ENCODE results near the gene CERS6. TPM values are rescaled to one million over a fixed set of nuclear protein-coding genes. Genes with fewer than 3 reads are reported as not detected.
A peak's percentile ranks its signal among the peaks of the same experiment; 100 is the strongest.

The CERS6 gene
- total and polyA plus RNA-seq, 2 experiments from 2014 or later: 8.3 to 16.0 TPM

DNA sequence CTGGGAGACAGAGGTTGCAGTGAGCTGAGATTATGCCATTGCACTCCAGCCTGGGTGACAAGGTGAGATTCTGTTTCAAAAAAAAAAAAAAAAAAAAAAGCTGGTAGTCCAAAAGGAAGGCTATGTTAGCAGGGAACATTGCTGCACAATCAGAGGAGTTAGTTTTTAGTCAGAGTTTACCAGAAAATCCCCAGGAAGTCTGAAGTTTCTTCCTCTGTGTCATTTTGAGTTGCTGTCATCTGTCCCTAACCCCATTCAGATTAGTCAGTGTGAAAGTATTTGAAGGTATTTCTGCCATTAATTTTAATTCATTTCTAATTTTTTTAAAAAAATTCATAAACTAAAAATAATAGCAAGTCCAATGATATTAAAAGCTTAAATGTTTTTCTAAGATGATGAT is 33.5 kb upstream of the CERS6 start:
- H3K27ac ChIP-seq: no peak overlapping the region
- no peak overlapping the region for H2AFZ ChIP-seq
- no peaks in the 10 kb centered on the region for H3K9me2 ChIP-seq (ENCODE audit: insufficient read depth)
- no peaks in the 10 kb centered on the region for H4K20me1 ChIP-seq (ENCODE audit: insufficient read depth)
- DNase-seq: no peak
- TF ChIP-seq EZH2phosphoT487 (IDR thresholded peaks at IDR 0.05; ENCODE audit: insufficient read depth, low read depth) (no peak), EZH2 (IDR thresholded peaks at IDR 0.05; ENCODE audit: insufficient read depth, poor library complexity, severe bottlenecking) (no peak)
- no peaks in the 10 kb centered on the region for H3K79me2 ChIP-seq (ENCODE audit: insufficient read depth)
- no peak overlapping the region for H3K9ac ChIP-seq
- H3K4me1 ChIP-seq (ENCODE audit: insufficient read depth): no peaks in the 10 kb centered on the region
- no peaks in the 10 kb centered on the region for H3K9me3 ChIP-seq (ENCODE audit: low read depth)
- H3K36me3 ChIP-seq (ENCODE audit: low read depth): no peaks in the 10 kb centered on the region
- H3F3A ChIP-seq (ENCODE audit: insufficient read depth): no peaks in the 10 kb centered on the region; the same call in 1 of the 2 replicates
- in situ Hi-C loops (cut with MboI): no loop called here
- no peak overlapping the region for H3K4me3 ChIP-seq
- H3K27me3 ChIP-seq (replicated peaks; ENCODE audit: insufficient read depth): no peaks in the 10 kb centered on the region
- no peak overlapping the region for H3K4me2 ChIP-seq (ENCODE audit: unreplicated experiment)

GRCh38 chr2:168424112-168424951 is 31.7 kb upstream of the CERS6 start:
- in situ Hi-C loops (cut with MboI): no loop called here

GRCh38 chr2:168424971-168425370 is 31.1 kb upstream of the CERS6 start:
- Histone ChIP-seq H3K9ac (no peak overlapping the region), H3K36me3 (ENCODE audit: low read depth) (no peaks in the 10 kb centered on the region), H3K9me2 (ENCODE audit: insufficient read depth) (no peaks in the 10 kb centered on the region), H3K4me3 (no peak overlapping the region), H2AFZ (0 out of 2 replicates have a peak overlapping the region, but pooled peaks have one; percentile 3), H3K4me1 (ENCODE audit: insufficient read depth) (no peaks in the 10 kb centered on the region), H3K4me2 (ENCODE audit: unreplicated experiment) (no peak overlapping the region), H3K9me3 (ENCODE audit: low read depth) (no peaks in the 10 kb centered on the region), H4K20me1 (ENCODE audit: insufficient read depth) (no peaks in the 10 kb centered on the region), H3K27ac (no peak overlapping the region), H3K79me2 (ENCODE audit: insufficient read depth) (no peaks in the 10 kb centered on the region), H3F3A (ENCODE audit: insufficient read depth) (no peaks in the 10 kb centered on the region; the same call in 1 of the 2 replicates), H3K27me3 (replicated peaks; ENCODE audit: insufficient read depth) (no peaks in the 10 kb centered on the region; the same call in 1 of the 2 replicates)
- 49 to 59% methylated on average over 3 of the region's 3 CpGs for WGBS, 2 experiments (ENCODE audit: low coverage in 1 of 2, low lambda C conversion rate in 2 of 2, missing lambda C conversion rate in 2 of 2)
- TF ChIP-seq EZH2 (IDR thresholded peaks at IDR 0.05; ENCODE audit: insufficient read depth, poor library complexity, severe bottlenecking) (no peak), EZH2phosphoT487 (IDR thresholded peaks at IDR 0.05; ENCODE audit: insufficient read depth, low read depth) (no peak)
- no peak for DNase-seq
- in situ Hi-C loops (cut with MboI): no loop called here

More at GRCh38 chr2:168424112-168424951, 31.7 kb upstream of the CERS6 start:
- Histone ChIP-seq H3K4me1 (ENCODE audit: insufficient read depth) (no peaks in the 10 kb centered on the region), H4K20me1 (ENCODE audit: insufficient read depth) (no peaks in the 10 kb centered on the region), H2AFZ (0 out of 2 replicates have a peak overlapping the region, but pooled peaks have one; percentile 3), H3K27ac (no peak overlapping the region), H3K4me2 (ENCODE audit: unreplicated experiment) (no peak overlapping the region), H3K9ac (no peak overlapping the region), H3K9me2 (ENCODE audit: insufficient read depth) (no peaks in the 10 kb centered on the region), H3K79me2 (ENCODE audit: insufficient read depth) (no peaks in the 10 kb centered on the region), H3F3A (ENCODE audit: insufficient read depth) (no peaks in the 10 kb centered on the region; the same call in 1 of the 2 replicates), H3K36me3 (ENCODE audit: low read depth) (no peaks in the 10 kb centered on the region), H3K27me3 (replicated peaks; ENCODE audit: insufficient read depth) (no peaks in the 10 kb centered on the region; the same call in 1 of the 2 replicates), H3K9me3 (ENCODE audit: low read depth) (no peaks in the 10 kb centered on the region), H3K4me3 (no peak overlapping the region)
- TF ChIP-seq EZH2phosphoT487 (IDR thresholded peaks at IDR 0.05; ENCODE audit: insufficient read depth, low read depth): no peak
- no peak for TF ChIP-seq EZH2 (IDR thresholded peaks at IDR 0.05; ENCODE audit: insufficient read depth, poor library complexity, severe bottlenecking)
- DNase-seq: no peak
- 27 to 44% methylated on average over 2 of the region's 2 CpGs for WGBS, 2 experiments (ENCODE audit: low coverage in 1 of 2, low lambda C conversion rate in 2 of 2, missing lambda C conversion rate in 2 of 2)

GRCh38 chr2:168426861-168427260 is 29.2 kb upstream of the CERS6 start:
- Histone ChIP-seq H4K20me1 (ENCODE audit: insufficient read depth) (no peaks in the 10 kb centered on the region), H3K4me2 (ENCODE audit: unreplicated experiment) (no peak overlapping the region), H3K36me3 (ENCODE audit: low read depth) (no peaks in the 10 kb centered on the region), H3K9ac (no peak overlapping the region), H3K27me3 (replicated peaks; ENCODE audit: insufficient read depth) (no peaks in the 10 kb centered on the region; the same call in 1 of the 2 replicates), H3K9me3 (ENCODE audit: low read depth) (no peaks in the 10 kb centered on the region), H3F3A (ENCODE audit: insufficient read depth) (no peaks in the 10 kb centered on the region; the same call in 1 of the 2 replicates), H3K27ac (no peak overlapping the region), H3K4me1 (ENCODE audit: insufficient read depth) (no peaks in the 10 kb centered on the region), H3K79me2 (ENCODE audit: insufficient read depth) (no peaks in the 10 kb centered on the region), H3K4me3 (no peak overlapping the region), H3K9me2 (ENCODE audit: insufficient read depth) (no peaks in the 10 kb centered on the region), H2AFZ (no peak overlapping the region)
- no peak for DNase-seq
- WGBS, 2 experiments (ENCODE audit: low coverage in 1 of 2, low lambda C conversion rate in 2 of 2, missing lambda C conversion rate in 2 of 2): 94% methylated on average over 2 of the region's 2 CpGs
- no peak for TF ChIP-seq EZH2phosphoT487 (IDR thresholded peaks at IDR 0.05; ENCODE audit: insufficient read depth, low read depth)
- no peak for TF ChIP-seq EZH2 (IDR thresholded peaks at IDR 0.05; ENCODE audit: insufficient read depth, poor library complexity, severe bottlenecking)
- in situ Hi-C loops (cut with MboI): no loop called here
